ENCODE measurements around the gene EPB41L4B.

- TF ChIP-seq POLR2A (IDR thresholded peaks at IDR 0.05; ENCODE audit: low read depth, low read length) (no peak), POLR2AphosphoS5 (IDR thresholded peaks at IDR 0.05; ENCODE audit: low read depth, low read length) (no peak)
Measured at GRCh38 chr9:109314011-109314531, 6.8 kb downstream of the EPB41L4B start.
